HCT116 (cell line): ENCODE data around the gene SAE1. TPM values are rescaled to one million over a fixed set of nuclear protein-coding genes. Genes with fewer than 3 reads are reported as not detected.

Source experiments
- ATAC-seq: fragments of 200-7000 bp; cut with Tn5 transposase; 2 replicates; pipeline ENCODE4 v1.9.1; 2020; ENCODE audit warnings: mild to moderate bottlenecking, moderate library complexity
- BruUV-seq: library from RNA; stranded (reverse); fragments of 400-500 nt; replicated peaks from 2 replicates; lab custom pipeline; 2021; lab: Mats Ljungman, UMichigan
- CTCF ChIA-PET: fragments of 300-600 bp; sonication (Branson Sonifier 250); formaldehyde crosslinking; loops from one replicate; lab custom pipeline; 2021; ENCODE audit warnings: antibody characterized with exemption; lab: Charles Lee
- POLR2A ChIA-PET: fragments of 300-600, 350-600 bp; sonication (Branson Sonifier 250); formaldehyde crosslinking; loops from one replicate; lab custom pipeline; 2021; ENCODE audit warnings: antibody characterized with exemption; lab: Charles Lee
- RAD21 ChIA-PET, 2 experiments: fragments of 300-600 bp; sonication (Branson Sonifier 250); formaldehyde crosslinking; loops; one replicate each; lab custom pipeline; 2023; ENCODE audit warnings: low total read pairs in 2 of 2; ENCODE audit not compliant: uncharacterized antibody in 2 of 2, unreplicated experiment in 2 of 2, low non-redundant PET in 1 of 2; lab: Charles Lee
- DNase-seq: peaks from one replicate; pipeline ENCODE4 v3.0.0-alpha.2; 2010; ENCODE audit warnings: low read depth, low spot score
- H2AFZ ChIP-seq: fragments of 200-600 bp; shearing (Covaris generic), sonication (generic); 2 replicates; pipeline ENCODE4 v1.6.1; 2017; ENCODE audit warnings: low read depth, mixed run types, mixed read lengths, antibody characterized with exemption, low read length; ENCODE audit not compliant: poor library complexity, severe bottlenecking
- H3K27ac ChIP-seq: 2 replicates; pipeline ENCODE4 v1.5.1; 2012; ENCODE audit warnings: low read depth, low read length
- H3K27me3 ChIP-seq: fragments of 200-600 bp; sonication (generic); 2 replicates; pipeline ENCODE4 v1.6.1; 2016; ENCODE audit warnings: mixed run types, low read length, mixed read lengths; ENCODE audit not compliant: insufficient read depth
- H3K36me3 ChIP-seq, 2 experiments: fragments of 200-500 bp in 1 of 2; fragments of 200-600 bp in 1 of 2; sonication (Bioruptor generic) in 1 of 2; sonication (generic) in 1 of 2; 2 replicates each; pipeline versions ENCODE4 v1.5.1 to v1.6.1; 2014 to 2016; ENCODE audit warnings: low read length in 2 of 2, inconsistent platforms in 1 of 2, mixed read lengths in 1 of 2, mixed run types in 1 of 2; ENCODE audit not compliant: insufficient read depth in 2 of 2, control insufficient read depth in 1 of 2
- H3K4me1 ChIP-seq, 2 experiments: fragments of 200-600 bp in 1 of 2; sonication (generic) in 1 of 2; 2 replicates each; pipeline versions ENCODE4 v1.5.1 to v1.6.1; 2012 to 2017; ENCODE audit warnings: low read length in 2 of 2, inconsistent platforms in 1 of 2, mild to moderate bottlenecking in 1 of 2, mixed read lengths in 1 of 2, mixed run types in 1 of 2, moderate library complexity in 1 of 2; ENCODE audit not compliant: insufficient read depth in 2 of 2, control insufficient read depth in 1 of 2
- H3K4me2 ChIP-seq: fragments of 200-600 bp; sonication (generic); 2 replicates; pipeline ENCODE4 v1.6.1; 2017; ENCODE audit warnings: mixed run types, low read length, mixed read lengths
- H3K4me3 ChIP-seq, 2 experiments: fragments of 200-600 bp in 1 of 2; sonication (generic) in 1 of 2; replicated peaks in 1 of 2; 2 replicates each; pipeline ENCODE4 v1.5.1; 2011 to 2016; ENCODE audit warnings: low read length in 2 of 2, control low read depth in 1 of 2, low read depth in 1 of 2, mild to moderate bottlenecking in 1 of 2, mixed read lengths in 1 of 2, mixed run types in 1 of 2
- H3K79me2 ChIP-seq: fragments of 200-600 bp; sonication (generic); 2 replicates; pipeline ENCODE4 v1.6.1; 2017; ENCODE audit warnings: mild to moderate bottlenecking, mixed run types, low read length, moderate library complexity, mixed read lengths; ENCODE audit not compliant: insufficient read depth
- H3K9ac ChIP-seq: fragments of 200-600 bp; sonication (generic); 2 replicates; pipeline ENCODE4 v1.6.1; 2016; ENCODE audit warnings: low read length, mixed read lengths
- H3K9me2 ChIP-seq: fragments of 200-600 bp; sonication (generic), shearing (Covaris generic); 2 replicates; pipeline ENCODE4 v1.6.1; 2017; ENCODE audit warnings: mixed run types, mild to moderate bottlenecking, moderate library complexity; ENCODE audit not compliant: insufficient read depth
- H3K9me3 ChIP-seq, 2 experiments: fragments of 200-500 bp in 1 of 2; fragments of 200-600 bp in 1 of 2; sonication (Bioruptor generic) in 1 of 2; sonication (generic) in 1 of 2; 2 replicates each; pipeline ENCODE4 v1.6.1; 2014 to 2017; ENCODE audit warnings: low read length in 2 of 2, mixed read lengths in 2 of 2, inconsistent platforms in 1 of 2, low read depth in 1 of 2, mild to moderate bottlenecking in 1 of 2, mixed run types in 1 of 2, moderate library complexity in 1 of 2; ENCODE audit not compliant: control insufficient read depth in 1 of 2, insufficient read depth in 1 of 2
- H4K20me1 ChIP-seq: fragments of 200-600 bp; sonication (generic), shearing (Covaris generic); 2 replicates; pipeline ENCODE4 v1.6.1; 2017; ENCODE audit warnings: mixed run types, mild to moderate bottlenecking, moderate library complexity; ENCODE audit not compliant: insufficient read depth
- CBX3 ChIP-seq: IDR thresholded peaks from 2 replicates; pipeline ENCODE4 v1.6.1; 2012; ENCODE audit warnings: low read depth
- CEBPB ChIP-seq: IDR thresholded peaks from 2 replicates; pipeline ENCODE4 v1.6.1; 2012; ENCODE audit warnings: low read depth
- EGR1 ChIP-seq: IDR thresholded peaks from 2 replicates; pipeline ENCODE4 v1.6.1; 2012; ENCODE audit warnings: low read depth
- ELF1 ChIP-seq: IDR thresholded peaks from 2 replicates; pipeline ENCODE4 v1.6.1; 2012; ENCODE audit warnings: low read depth, borderline replicate concordance
- FOSL1 ChIP-seq: IDR thresholded peaks from 2 replicates; pipeline ENCODE4 v1.6.1; 2012; ENCODE audit warnings: low read depth
- JUND ChIP-seq: IDR thresholded peaks from 2 replicates; pipeline ENCODE4 v1.6.1; 2012
- POLR2AphosphoS5 ChIP-seq: IDR thresholded peaks from 2 replicates; pipeline ENCODE4 v1.6.1; 2011; ENCODE audit warnings: mild to moderate bottlenecking, low read depth, low read length, moderate library complexity
- SIN3A ChIP-seq: IDR thresholded peaks from 2 replicates; pipeline ENCODE4 v1.6.1; 2012; ENCODE audit warnings: low read depth
- SP1 ChIP-seq: IDR thresholded peaks from 2 replicates; pipeline ENCODE4 v1.6.1; 2012; ENCODE audit warnings: low read depth
- YY1 ChIP-seq: IDR thresholded peaks from 2 replicates; pipeline ENCODE4 v1.6.1; 2011; ENCODE audit warnings: low read length, low read depth, moderate library complexity, mild to moderate bottlenecking; ENCODE audit not compliant: insufficient replicate concordance; ENCODE audit errors: extremely low read depth
- ZFX ChIP-seq: fragments of 450-650 bp; IDR thresholded peaks from 2 replicates; pipeline ENCODE4 v1.6.1; 2017
- ZNF274 ChIP-seq: fragments of 200-500 bp; sonication (Bioruptor generic); IDR thresholded peaks from 2 replicates; pipeline ENCODE4 v1.6.1; 2014; ENCODE audit warnings: mild to moderate bottlenecking, low read depth, low read length, inconsistent platforms
- intact Hi-C: fragments of 100-400 bp; cut with micrococcal nuclease; formaldehyde crosslinking; loops from 2 replicates; pipeline ENCODE4 v1.10.0; 2022
- total RNA-seq: library from RNA; stranded (reverse); gene quantifications from one replicate; pipeline ENCODE4 v1.2.1, GENCODE V29; 2021; ENCODE audit not compliant: unreplicated experiment
- TF ChIP-seq, protein P1 (sequence below): IDR thresholded peaks from 2 replicates; pipeline ENCODE4 v1.6.1; 2012
- TF ChIP-seq, protein P2 (sequence below): IDR thresholded peaks from 2 replicates; pipeline ENCODE4 v1.6.1; 2012
- TF ChIP-seq, protein P3 (sequence below), 3 experiments: fragments of 200-600 bp in 1 of 3; sonication (generic) in 1 of 3; IDR thresholded peaks in 2 of 3; conservative IDR thresholded peaks in 1 of 3; 2 replicates each; pipeline ENCODE4 v1.5.1; 2012 to 2017; ENCODE audit warnings: low read depth in 2 of 3, low read length in 2 of 3, antibody characterized with exemption in 1 of 3, borderline replicate concordance in 1 of 3, control low read depth in 1 of 3, mild to moderate bottlenecking in 1 of 3, mixed read lengths in 1 of 3, mixed run types in 1 of 3, moderate library complexity in 1 of 3; ENCODE audit not compliant: insufficient read depth in 1 of 3
- TF ChIP-seq, protein P4 (sequence below): IDR thresholded peaks from 2 replicates; pipeline ENCODE4 v1.6.1; 2012; ENCODE audit warnings: low read depth

Gene SAE1
- total RNA-seq, 1 experiment from 2014 or later = 213 TPM

DNA sequence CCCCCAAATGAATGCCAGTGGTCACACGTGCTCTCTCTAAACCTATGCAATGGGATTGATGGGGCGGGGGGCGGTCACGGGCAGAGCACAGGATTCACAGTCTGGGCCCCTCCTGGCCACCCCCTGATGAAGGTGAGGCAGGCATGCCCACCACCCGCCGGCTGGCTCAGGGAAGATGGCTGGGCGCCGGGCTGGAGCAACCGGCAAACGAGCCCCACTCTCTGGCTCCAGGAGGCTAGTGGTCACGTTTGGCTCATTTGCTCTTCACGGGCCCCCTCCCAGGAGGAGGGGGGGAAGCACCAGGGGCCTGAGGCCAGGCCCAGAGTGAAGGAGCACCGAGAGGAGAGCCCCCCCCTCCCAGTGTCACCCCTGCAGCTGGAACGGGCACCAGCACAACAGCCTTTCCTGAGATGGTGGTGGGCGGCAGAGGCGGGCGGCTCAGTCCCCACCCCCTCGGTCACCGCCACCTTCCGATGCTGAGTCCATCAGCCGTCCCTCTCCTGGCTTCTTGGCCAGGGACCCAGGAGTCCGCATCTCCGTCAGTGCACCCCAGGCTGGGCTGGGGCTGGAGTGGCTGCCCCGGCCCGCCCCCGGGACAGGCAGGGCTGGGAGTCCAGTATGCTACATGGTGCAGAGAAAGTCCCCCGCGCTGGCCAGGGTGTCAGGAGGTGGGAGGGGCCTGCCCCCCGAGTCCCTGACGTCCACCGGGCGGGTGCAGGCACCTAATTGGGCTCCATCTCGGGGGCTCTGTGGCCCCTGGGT, 90.6 kb downstream of the SAE1 start:
- H4K20me1 ChIP-seq = no peaks in the 10 kb centered on the region
- H3K27me3 ChIP-seq = no peaks in the 10 kb centered on the region
- no peaks in the 10 kb centered on the region for H3K9me2 ChIP-seq
- no peak overlapping the region for H3K4me2 ChIP-seq
- POLR2A ChIA-PET = no interaction called here
- TF ChIP-seq, protein P1, sequence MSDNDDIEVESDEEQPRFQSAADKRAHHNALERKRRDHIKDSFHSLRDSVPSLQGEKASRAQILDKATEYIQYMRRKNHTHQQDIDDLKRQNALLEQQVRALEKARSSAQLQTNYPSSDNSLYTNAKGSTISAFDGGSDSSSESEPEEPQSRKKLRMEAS = no peak
- TF ChIP-seq SP1 (no peak), ELF1 (no peak), CEBPB (no peak), ZFX (no peak), FOSL1 (no peak), ZNF274 (no peak), POLR2AphosphoS5 (no peak), CBX3 (no peak)
- TF ChIP-seq, protein P2, sequence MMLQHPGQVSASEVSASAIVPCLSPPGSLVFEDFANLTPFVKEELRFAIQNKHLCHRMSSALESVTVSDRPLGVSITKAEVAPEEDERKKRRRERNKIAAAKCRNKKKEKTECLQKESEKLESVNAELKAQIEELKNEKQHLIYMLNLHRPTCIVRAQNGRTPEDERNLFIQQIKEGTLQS = no peak
- no peak overlapping the region for H3K9ac ChIP-seq
- no TSS peak for BruUV-seq
- H3K79me2 ChIP-seq = no peaks in the 10 kb centered on the region
- peaks cover 7 to 10% of the 10 kb centered on the region in 2 experiments for H3K4me1 ChIP-seq
- intact Hi-C loops = no loop called here
- ATAC-seq = no peak
- CTCF ChIA-PET = interaction anchor here (1.8 kb wide), 1 partner anchor 11 kb away, joined by 6 read pairs; no protein-coding TSS in a partner anchor
- DNase-seq = no peak
- H3K9me3 ChIP-seq = no peaks in the 10 kb centered on the region
- H3K4me3 ChIP-seq = no peak overlapping the region
- RAD21 ChIA-PET = no interaction called here
- H3K27ac ChIP-seq = no peak overlapping the region
- peaks cover 4 to 6% of the 10 kb centered on the region in 2 experiments; a peak in 1 of 4 replicates for H3K36me3 ChIP-seq
- no peak overlapping the region for H2AFZ ChIP-seq

DNA sequence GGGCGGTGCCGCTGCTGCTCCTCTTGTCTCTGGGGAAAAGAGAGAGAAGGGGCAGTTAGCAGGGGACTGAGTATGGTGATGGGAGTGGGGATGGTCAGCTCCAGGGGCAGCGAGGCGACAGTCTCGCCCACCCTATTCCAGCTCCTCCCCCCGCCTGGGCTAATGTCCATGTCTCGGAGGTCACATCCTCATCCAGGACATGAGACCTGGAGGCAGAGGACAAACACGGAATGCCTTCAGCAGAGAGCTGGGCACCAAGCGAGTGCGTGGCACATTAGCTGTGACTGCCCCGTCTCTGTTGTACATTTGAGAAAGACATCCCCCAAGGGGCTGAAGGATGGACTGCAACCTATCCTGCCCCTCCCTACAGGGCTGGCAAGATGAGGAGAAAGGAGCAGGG, 91.3 kb downstream of the SAE1 start:
- RAD21 ChIA-PET = no interaction called here
- Histone ChIP-seq H3K9me2 (no peaks in the 10 kb centered on the region), H3K9me3 (no peaks in the 10 kb centered on the region), H3K27ac (no peak overlapping the region), H3K79me2 (no peaks in the 10 kb centered on the region), H2AFZ (no peak overlapping the region), H3K27me3 (no peaks in the 10 kb centered on the region), H3K36me3 (peaks cover 4 to 6% of the 10 kb centered on the region in 2 experiments; a peak in 1 of 4 replicates), H3K9ac (no peak overlapping the region), H3K4me3 (no peak overlapping the region), H3K4me2 (no peak overlapping the region), H4K20me1 (no peaks in the 10 kb centered on the region), H3K4me1 (peaks cover 7 to 16% of the 10 kb centered on the region in 2 experiments)
- BruUV-seq = no TSS peak
- intact Hi-C loops = no loop called here
- POLR2A ChIA-PET = no interaction called here
- CTCF ChIA-PET = no interaction called here
- DNase-seq (no peak), ATAC-seq (no peak)
- no peak for TF ChIP-seq JUND
- TF ChIP-seq, protein P3, sequence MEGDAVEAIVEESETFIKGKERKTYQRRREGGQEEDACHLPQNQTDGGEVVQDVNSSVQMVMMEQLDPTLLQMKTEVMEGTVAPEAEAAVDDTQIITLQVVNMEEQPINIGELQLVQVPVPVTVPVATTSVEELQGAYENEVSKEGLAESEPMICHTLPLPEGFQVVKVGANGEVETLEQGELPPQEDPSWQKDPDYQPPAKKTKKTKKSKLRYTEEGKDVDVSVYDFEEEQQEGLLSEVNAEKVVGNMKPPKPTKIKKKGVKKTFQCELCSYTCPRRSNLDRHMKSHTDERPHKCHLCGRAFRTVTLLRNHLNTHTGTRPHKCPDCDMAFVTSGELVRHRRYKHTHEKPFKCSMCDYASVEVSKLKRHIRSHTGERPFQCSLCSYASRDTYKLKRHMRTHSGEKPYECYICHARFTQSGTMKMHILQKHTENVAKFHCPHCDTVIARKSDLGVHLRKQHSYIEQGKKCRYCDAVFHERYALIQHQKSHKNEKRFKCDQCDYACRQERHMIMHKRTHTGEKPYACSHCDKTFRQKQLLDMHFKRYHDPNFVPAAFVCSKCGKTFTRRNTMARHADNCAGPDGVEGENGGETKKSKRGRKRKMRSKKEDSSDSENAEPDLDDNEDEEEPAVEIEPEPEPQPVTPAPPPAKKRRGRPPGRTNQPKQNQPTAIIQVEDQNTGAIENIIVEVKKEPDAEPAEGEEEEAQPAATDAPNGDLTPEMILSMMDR (IDR thresholded peaks at IDR 0.05 in 2 of 3, conservative IDR thresholded peaks at IDR 0.05 in 1 of 3; ENCODE audit: borderline replicate concordance in 1 of 3, insufficient read depth in 1 of 3, low read depth in 2 of 3, low read length in 2 of 3) = no peak
- TF ChIP-seq EGR1 = no peak
- TF ChIP-seq, protein P4, sequence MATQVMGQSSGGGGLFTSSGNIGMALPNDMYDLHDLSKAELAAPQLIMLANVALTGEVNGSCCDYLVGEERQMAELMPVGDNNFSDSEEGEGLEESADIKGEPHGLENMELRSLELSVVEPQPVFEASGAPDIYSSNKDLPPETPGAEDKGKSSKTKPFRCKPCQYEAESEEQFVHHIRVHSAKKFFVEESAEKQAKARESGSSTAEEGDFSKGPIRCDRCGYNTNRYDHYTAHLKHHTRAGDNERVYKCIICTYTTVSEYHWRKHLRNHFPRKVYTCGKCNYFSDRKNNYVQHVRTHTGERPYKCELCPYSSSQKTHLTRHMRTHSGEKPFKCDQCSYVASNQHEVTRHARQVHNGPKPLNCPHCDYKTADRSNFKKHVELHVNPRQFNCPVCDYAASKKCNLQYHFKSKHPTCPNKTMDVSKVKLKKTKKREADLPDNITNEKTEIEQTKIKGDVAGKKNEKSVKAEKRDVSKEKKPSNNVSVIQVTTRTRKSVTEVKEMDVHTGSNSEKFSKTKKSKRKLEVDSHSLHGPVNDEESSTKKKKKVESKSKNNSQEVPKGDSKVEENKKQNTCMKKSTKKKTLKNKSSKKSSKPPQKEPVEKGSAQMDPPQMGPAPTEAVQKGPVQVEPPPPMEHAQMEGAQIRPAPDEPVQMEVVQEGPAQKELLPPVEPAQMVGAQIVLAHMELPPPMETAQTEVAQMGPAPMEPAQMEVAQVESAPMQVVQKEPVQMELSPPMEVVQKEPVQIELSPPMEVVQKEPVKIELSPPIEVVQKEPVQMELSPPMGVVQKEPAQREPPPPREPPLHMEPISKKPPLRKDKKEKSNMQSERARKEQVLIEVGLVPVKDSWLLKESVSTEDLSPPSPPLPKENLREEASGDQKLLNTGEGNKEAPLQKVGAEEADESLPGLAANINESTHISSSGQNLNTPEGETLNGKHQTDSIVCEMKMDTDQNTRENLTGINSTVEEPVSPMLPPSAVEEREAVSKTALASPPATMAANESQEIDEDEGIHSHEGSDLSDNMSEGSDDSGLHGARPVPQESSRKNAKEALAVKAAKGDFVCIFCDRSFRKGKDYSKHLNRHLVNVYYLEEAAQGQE = no peak
- TF ChIP-seq ELF1 = no peak
- no peak for TF ChIP-seq YY1
- TF ChIP-seq SIN3A = no peak
- no peak for TF ChIP-seq ZNF274
